IMR-90 (cell line): ENCODE results near the gene C3orf80. TPM values are rescaled to one million over a fixed set of nuclear protein-coding genes. Genes with fewer than 3 reads are reported as not detected.

Source experiments
- ATAC-seq: fragments of 200-7000 bp; cut with Tn5 transposase; 2 replicates; pipeline ENCODE4 v1.9.1; 2020; ENCODE audit warnings: low read depth, mild to moderate bottlenecking, moderate library complexity
- BruUV-seq: library from RNA; stranded (reverse); fragments of 400-500 nt; replicated peaks from 2 replicates; lab custom pipeline; 2021; lab: Mats Ljungman, UMichigan
- CTCF ChIA-PET: fragments of 300-600 bp; formaldehyde crosslinking; extraction: SDS; loops from one replicate; lab custom pipeline; 2021; ENCODE audit warnings: antibody characterized with exemption; lab: Yijun Ruan, JAX
- POLR2A ChIA-PET: fragments of 300-600 bp; sonication (Branson Sonifier 250); formaldehyde crosslinking; loops from one replicate; lab custom pipeline; 2022; ENCODE audit warnings: antibody characterized with exemption; ENCODE audit not compliant: unreplicated experiment; lab: Charles Lee
- DNase-seq: peaks from one replicate; pipeline ENCODE4 v3.0.0; 2013
- H2AFZ ChIP-seq: replicated peaks from 2 replicates; pipeline ENCODE3; 2013; ENCODE audit warnings: low read length, mild to moderate bottlenecking; ENCODE audit not compliant: poor library complexity
- H2AK5ac ChIP-seq: 2 replicates; pipeline ENCODE4 v1.6.1; 2013; ENCODE audit warnings: low read depth, low read length, inconsistent platforms
- H2AK9ac ChIP-seq: replicated peaks from 2 replicates; pipeline ENCODE3; 2013; ENCODE audit warnings: mild to moderate bottlenecking, low read depth, low read length, moderate library complexity; ENCODE audit not compliant: poor library complexity
- H2BK120ac ChIP-seq: 2 replicates; pipeline ENCODE4 v1.6.1; 2013; ENCODE audit warnings: low read depth, low read length, inconsistent platforms
- H2BK15ac ChIP-seq: 3 replicates; pipeline ENCODE4 v1.6.1; 2013; ENCODE audit warnings: low read depth, low read length, inconsistent platforms
- H2BK20ac ChIP-seq: 2 replicates; pipeline ENCODE4 v1.6.1; 2013; ENCODE audit warnings: low read depth, mild to moderate bottlenecking, inconsistent platforms, low read length, moderate library complexity
- H2BK5ac ChIP-seq: 2 replicates; pipeline ENCODE4 v1.6.1; 2013; ENCODE audit warnings: mild to moderate bottlenecking, low read depth, low read length, inconsistent platforms; ENCODE audit not compliant: poor library complexity, severe bottlenecking
- H3K14ac ChIP-seq: replicated peaks from 2 replicates; pipeline ENCODE4 v1.6.1; 2013; ENCODE audit warnings: low read depth, low read length, inconsistent platforms
- H3K18ac ChIP-seq: 2 replicates; pipeline ENCODE4 v1.6.1; 2013; ENCODE audit warnings: low read depth, low read length, control low read depth
- H3K23ac ChIP-seq: 2 replicates; pipeline ENCODE4 v1.6.1; 2013; ENCODE audit warnings: low read depth, low read length, inconsistent platforms
- H3K27ac ChIP-seq: 2 replicates; pipeline ENCODE4 v1.5.1; 2013; ENCODE audit warnings: mild to moderate bottlenecking, control low read depth, low read length; ENCODE audit not compliant: insufficient read depth
- H3K27me3 ChIP-seq: 2 replicates; pipeline ENCODE4 v1.6.1; 2013; ENCODE audit warnings: low read length; ENCODE audit not compliant: control insufficient read depth, insufficient read depth
- H3K36me3 ChIP-seq: 2 replicates; pipeline ENCODE4 v1.6.1; 2013; ENCODE audit warnings: low read length, mixed read lengths; ENCODE audit not compliant: control insufficient read depth, insufficient read depth
- H3K4ac ChIP-seq: 2 replicates; pipeline ENCODE4 v1.6.1; 2013; ENCODE audit warnings: low read depth, low read length, inconsistent platforms
- H3K4me1 ChIP-seq: 2 replicates; pipeline ENCODE4 v1.6.1; 2013; ENCODE audit warnings: low read length, mixed read lengths; ENCODE audit not compliant: control insufficient read depth, insufficient read depth
- H3K4me2 ChIP-seq: 2 replicates; pipeline ENCODE4 v1.6.1; 2013; ENCODE audit warnings: low read depth, mild to moderate bottlenecking, control low read depth, low read length, moderate library complexity
- H3K4me3 ChIP-seq: 2 replicates; pipeline ENCODE4 v1.5.1; 2013; ENCODE audit warnings: low read depth, mild to moderate bottlenecking, control low read depth, low read length, moderate library complexity; ENCODE audit not compliant: insufficient read depth
- H3K56ac ChIP-seq: 2 replicates; pipeline ENCODE4 v1.6.1; 2013; ENCODE audit warnings: low read length, inconsistent platforms; ENCODE audit not compliant: insufficient read depth; ENCODE audit errors: extremely low read depth
- H3K79me1 ChIP-seq, 2 experiments: 2 replicates each; pipeline ENCODE4 v1.6.1; 2013; ENCODE audit warnings: low read length in 2 of 2, inconsistent platforms in 1 of 2, low read depth in 1 of 2
- H3K9ac ChIP-seq: 2 replicates; pipeline ENCODE4 v1.6.1; 2013; ENCODE audit warnings: low read depth, low read length, control low read depth
- H3K9me1 ChIP-seq: 2 replicates; pipeline ENCODE4 v1.6.1; 2013; ENCODE audit warnings: low read length, inconsistent platforms; ENCODE audit not compliant: insufficient read depth
- H3K9me3 ChIP-seq: 2 replicates; pipeline ENCODE4 v1.6.1; 2013; ENCODE audit warnings: low read length; ENCODE audit not compliant: control insufficient read depth, insufficient read depth
- H4K20me1 ChIP-seq: 2 replicates; pipeline ENCODE4 v1.6.1; 2013; ENCODE audit warnings: low read length, inconsistent platforms; ENCODE audit not compliant: insufficient read depth
- H4K5ac ChIP-seq: 2 replicates; pipeline ENCODE4 v1.6.1; 2013; ENCODE audit warnings: mild to moderate bottlenecking, low read depth, low read length, control low read depth
- H4K8ac ChIP-seq, 2 experiments: 2 replicates each; pipeline ENCODE4 v1.6.1; 2013; ENCODE audit warnings: low read depth in 2 of 2, low read length in 2 of 2, control low read depth in 1 of 2, inconsistent platforms in 1 of 2
- H4K91ac ChIP-seq: 2 replicates; pipeline ENCODE4 v1.6.1; 2013; ENCODE audit warnings: low read depth, low read length, inconsistent platforms; ENCODE audit not compliant: insufficient read depth
- CEBPB ChIP-seq: IDR thresholded peaks from 2 replicates; pipeline ENCODE4 v1.6.1; 2012; ENCODE audit warnings: low read depth, low read length, improper control_type of control experiment
- CTCF ChIP-seq: conservative IDR thresholded peaks from 2 replicates; pipeline ENCODE4 v1.5.1; 2012; ENCODE audit warnings: mild to moderate bottlenecking, low read depth, low read length, improper control_type of control experiment
- MAZ ChIP-seq: IDR thresholded peaks from 2 replicates; pipeline ENCODE4 v1.6.1; 2012; ENCODE audit warnings: low read depth, mild to moderate bottlenecking, low read length, improper control_type of control experiment, moderate library complexity, borderline replicate concordance
- MXI1 ChIP-seq: IDR thresholded peaks from 2 replicates; pipeline ENCODE4 v1.6.1; 2012; ENCODE audit warnings: low read depth, mild to moderate bottlenecking, low read length, moderate library complexity, borderline replicate concordance
- RAD21 ChIP-seq: IDR thresholded peaks from 2 replicates; pipeline ENCODE4 v1.6.1; 2012; ENCODE audit warnings: low read length, improper control_type of control experiment
- SMC3 ChIP-seq: fragments of 150-350 bp; IDR thresholded peaks from 2 replicates; pipeline ENCODE4 v1.6.1; 2016; ENCODE audit warnings: low read depth, mild to moderate bottlenecking, antibody characterized with exemption, low read length, moderate library complexity
- WGBS, 2 experiments: methylation state at CpG; one replicate each; pipeline versions ENCODE4 v1.1.5 to v1.1.7; 2013; ENCODE audit warnings: missing lambda C conversion rate in 2 of 2; ENCODE audit not compliant: insufficient read length in 1 of 2; ENCODE audit errors: extremely low coverage in 2 of 2; 5-methylcytosine and 5-hydroxymethylcytosine counted together
- dilution Hi-C: fragments of 300-500 bp; cut with HindIII; formaldehyde crosslinking; loops from one replicate; pipeline ENCODE4 v1.14.3; 2018; ENCODE audit warnings: low sequenced_read_pairs; ENCODE audit not compliant: unreplicated experiment
- in situ Hi-C: fragments of 300-500 bp; cut with MboI; formaldehyde crosslinking; loops from 3 replicates; pipeline ENCODE4 v1.14.3; 2019; ENCODE audit warnings: low sequenced_read_pairs, inconsistent platforms, mixed read lengths
- intact Hi-C: fragments of 100-400 bp; cut with micrococcal nuclease; formaldehyde crosslinking; loops from 2 replicates; pipeline ENCODE4 v1.10.0; 2022
- polyA plus RNA-seq, 3 experiments: library from polyadenylated mRNA; depleted of rRNA; stranded (reverse); fragments of >200 nt; gene quantifications; 2 replicates each; pipeline ENCODE4 v1.2.3, GENCODE V29; 2012; ENCODE audit warnings: low replicate concordance in 1 of 3
- total RNA-seq: library from RNA; depleted of rRNA; stranded (reverse); fragments of >200 nt; gene quantifications from 2 replicates; pipeline ENCODE4 v1.2.3, GENCODE V29; 2012

Gene C3orf80
- total and polyA plus RNA-seq, 2 of the 4 experiments (the other 2 are of a cell fraction), result not detected

GRCh38 chr3:160210799-160211221, 14.4 kb upstream of the C3orf80 start:
- in situ Hi-C loops (no loop called here), intact Hi-C loops (loop anchor here (2.0 to 5.0 kb wide), 3 partner anchors 49 to 326 kb away; no protein-coding TSS in a partner anchor), dilution Hi-C loops (no loop called here)
- Histone ChIP-seq H4K20me1 (no peaks in the 10 kb centered on the region), H3K23ac (no peak overlapping the region), H3K4ac (no peak overlapping the region), H4K8ac (no peak overlapping the region), H2AFZ (no peak overlapping the region), H2BK15ac (no peak overlapping the region), H2AK5ac (no peak overlapping the region), H3K9me3 (no peaks in the 10 kb centered on the region), H3K9me1 (no peaks in the 10 kb centered on the region), H4K91ac (no peak overlapping the region), H2AK9ac (no peak overlapping the region), H3K14ac (no peak overlapping the region), H2BK5ac (no peak overlapping the region), H3K27me3 (peaks cover 7% of the 10 kb centered on the region), H3K36me3 (no peaks in the 10 kb centered on the region), H2BK20ac (no peak overlapping the region), H3K18ac (no peak overlapping the region), H3K79me1 (no peaks in the 10 kb centered on the region), H3K4me1 (no peaks in the 10 kb centered on the region), H3K27ac (no peak overlapping the region), H4K5ac (no peak overlapping the region), H3K9ac (no peak overlapping the region), H3K56ac (no peak overlapping the region), H3K4me3 (no peak overlapping the region), H2BK120ac (no peak overlapping the region), H3K4me2 (no peak overlapping the region)
- peak; percentile 82 for ATAC-seq
- ChIA-PET POLR2A (no interaction called here), CTCF (interaction anchor here (1.3 to 2.9 kb wide), 2 partner anchors 9 to 47 kb away, joined by 3 to 10 read pairs; no protein-coding TSS in a partner anchor)
- peak; percentile 44 for TF ChIP-seq RAD21
- peak; percentile 84 for TF ChIP-seq CEBPB
- TF ChIP-seq SMC3, result peak; percentile 74
- no peak for TF ChIP-seq MAZ
- peak; percentile 61 for TF ChIP-seq CTCF
- TF ChIP-seq MXI1, result no peak
- peak; percentile 73 for DNase-seq
- BruUV-seq, result no TSS peak
- WGBS, 2 experiments, result no CpG with 5 or more reads among the region's 1 CpG
